DMS153 (cell line): ENCODE measurements around the gene LRRC1.

Experiments
- DNase-seq: peaks from one replicate; lab custom pipeline; 2025; lab: John Stamatoyannopoulos, UW

LRRC1 gene

GRCh38 chr6:53815381-53816119, 20.7 kb downstream of the LRRC1 start:
- no peak for DNase-seq

DNA sequence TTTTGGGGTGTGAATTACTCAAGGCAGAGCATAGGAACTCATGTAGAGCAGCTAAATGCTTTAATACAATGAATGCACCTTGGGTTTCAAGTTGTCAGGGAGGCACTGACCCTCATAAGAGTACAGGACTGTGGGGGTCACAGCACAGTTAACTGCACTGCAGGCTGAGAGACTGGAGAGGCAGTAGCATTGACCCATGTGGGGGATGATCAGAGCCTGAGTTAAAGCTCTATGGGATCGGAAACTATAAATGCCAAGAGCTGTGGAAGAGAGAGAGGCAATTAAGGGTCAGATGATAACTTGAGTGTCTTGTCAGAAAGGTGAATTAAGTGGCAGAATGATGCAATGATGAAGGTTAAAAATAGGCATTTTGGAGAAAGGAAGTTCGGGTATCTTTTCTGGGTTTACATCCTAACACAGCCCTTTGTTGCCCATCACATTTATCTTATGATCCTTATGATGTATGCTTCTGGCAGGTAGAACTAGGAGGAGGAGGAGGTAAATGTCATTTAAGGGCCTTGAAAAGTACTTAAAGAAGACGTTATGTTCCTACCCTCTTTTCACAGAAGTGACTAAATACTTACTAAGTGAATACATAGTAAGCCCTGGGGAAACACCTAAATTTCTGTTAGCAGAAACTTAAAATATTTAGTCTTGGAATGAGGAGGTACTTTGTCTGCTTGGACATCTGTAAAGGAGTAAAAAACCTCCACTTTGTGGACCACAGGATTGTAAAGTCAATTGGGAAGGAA, 24.2 kb downstream of the LRRC1 start:
- no peak for DNase-seq

DNA sequence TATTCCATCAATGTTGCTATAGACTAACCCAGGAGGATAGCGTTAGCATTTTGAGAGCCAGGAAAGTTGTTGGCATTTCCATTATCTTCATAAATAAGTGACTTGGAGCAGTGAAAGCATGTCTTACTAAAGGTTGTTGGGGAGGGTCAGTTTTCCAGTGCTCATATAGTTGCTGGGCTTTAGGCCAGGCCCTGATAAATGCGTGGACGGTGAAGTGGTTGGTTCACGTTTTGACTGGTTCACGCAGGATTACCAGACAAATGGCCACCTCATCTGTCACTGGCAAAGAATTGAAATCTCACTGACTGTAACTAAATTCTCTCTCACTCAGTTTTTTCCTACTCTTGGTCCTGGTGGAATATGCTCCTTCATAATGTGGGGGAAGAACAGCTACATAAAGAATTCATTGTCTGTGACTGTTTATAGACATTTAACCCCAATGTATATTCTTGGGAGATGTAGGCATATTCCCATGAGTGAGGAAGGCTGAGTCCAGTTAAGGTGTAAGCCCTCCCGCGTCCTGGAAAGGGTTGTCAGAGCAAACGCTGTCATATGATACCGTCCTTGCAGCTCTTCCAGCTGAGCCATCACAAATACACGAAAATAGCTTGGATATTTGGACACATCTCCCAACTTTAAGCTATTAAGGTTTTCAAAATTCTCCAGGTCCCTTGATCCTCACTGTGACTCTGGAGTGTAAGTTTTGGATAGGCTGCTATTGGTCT, 27.8 kb downstream of the LRRC1 start:
- DNase-seq: no peak

GRCh38 chr6:53824714-53825113, 29.9 kb downstream of the LRRC1 start:
- DNase-seq: no peak

DNA sequence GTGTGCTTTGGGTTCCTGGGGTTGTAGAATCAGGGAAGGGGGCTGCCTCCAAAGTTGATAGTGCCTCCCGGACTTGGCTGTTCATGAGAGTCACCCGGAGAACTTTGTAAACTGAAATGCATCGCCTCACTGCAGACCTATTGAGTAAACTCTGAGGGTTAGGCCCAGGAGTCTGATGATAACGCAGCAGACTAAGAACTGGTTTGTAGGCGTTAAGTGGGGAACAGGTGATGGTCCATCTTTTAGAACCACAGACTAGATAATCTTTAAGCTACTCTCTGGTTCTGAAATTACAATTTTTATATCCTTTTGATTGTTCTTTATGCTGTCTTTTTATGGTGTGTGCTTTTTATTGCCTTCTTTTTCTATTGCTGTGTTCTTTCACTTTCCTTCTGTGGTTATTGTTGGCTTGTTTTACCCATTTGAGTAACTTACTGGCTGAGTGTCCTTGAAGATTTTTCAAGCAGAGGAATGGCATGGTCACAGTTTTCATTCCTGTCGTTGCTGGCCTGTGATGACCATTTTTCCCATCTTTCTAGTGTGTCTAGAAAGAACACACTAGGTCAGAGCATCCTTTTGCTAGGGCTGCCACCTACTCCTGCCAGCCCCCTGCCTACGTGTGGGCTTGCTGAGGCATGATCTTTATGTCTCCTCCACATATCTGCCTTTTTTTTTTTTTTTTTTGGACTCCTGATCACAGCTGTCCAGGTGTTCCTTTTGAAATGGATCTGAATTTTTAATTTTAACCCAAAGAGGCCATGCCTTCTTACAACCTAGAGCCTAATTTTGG, 30.9 kb downstream of the LRRC1 start:
- DNase-seq: no peak

DNA sequence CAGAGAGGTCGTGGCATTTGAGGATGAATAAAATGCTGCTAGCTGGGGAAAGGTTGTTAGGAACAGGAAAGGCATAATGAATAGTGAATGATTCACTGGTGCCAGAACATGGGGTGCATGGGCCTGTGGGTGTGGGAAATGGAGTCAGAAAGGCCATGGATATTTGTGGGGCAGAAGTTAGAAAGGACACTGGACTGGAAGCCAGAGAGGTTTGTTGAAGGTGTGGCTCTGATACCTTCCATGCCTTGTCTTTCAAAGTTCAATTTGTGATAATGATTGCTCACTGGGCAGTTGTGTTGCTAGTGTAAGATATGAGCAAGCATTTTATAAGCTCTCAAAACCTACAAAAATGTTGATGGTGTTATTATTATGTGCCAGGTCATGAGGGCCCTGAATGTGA, 32.7 kb downstream of the LRRC1 start:
- no peak for DNase-seq

DNA sequence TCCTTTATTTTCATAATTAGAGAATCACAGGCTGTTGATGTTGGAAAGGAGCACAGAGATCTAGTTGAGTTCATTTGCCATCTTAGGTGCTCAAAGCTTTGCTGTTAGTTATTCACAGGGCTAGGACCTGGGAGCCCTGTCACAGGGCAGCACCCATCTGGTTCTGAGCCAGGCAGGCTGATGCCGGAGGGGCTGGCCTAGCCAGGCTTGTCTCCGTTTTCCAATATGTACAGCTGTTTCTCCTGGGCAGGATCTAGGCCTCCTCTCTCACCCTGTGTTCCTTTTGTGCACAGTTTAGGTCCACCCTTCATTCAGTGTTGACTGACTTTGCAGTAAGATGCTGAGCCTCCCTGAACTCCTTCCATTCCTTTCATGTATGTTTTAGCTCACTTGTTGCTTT, 33.4 kb downstream of the LRRC1 start:
- no peak for DNase-seq

- DNase-seq: no peak
These were observed 34.3 kb downstream of the LRRC1 start for GRCh38 chr6:53828966-53829697.

- no peak for DNase-seq
These were observed 35.0 kb downstream of the LRRC1 start for GRCh38 chr6:53829698-53830221.

DNA sequence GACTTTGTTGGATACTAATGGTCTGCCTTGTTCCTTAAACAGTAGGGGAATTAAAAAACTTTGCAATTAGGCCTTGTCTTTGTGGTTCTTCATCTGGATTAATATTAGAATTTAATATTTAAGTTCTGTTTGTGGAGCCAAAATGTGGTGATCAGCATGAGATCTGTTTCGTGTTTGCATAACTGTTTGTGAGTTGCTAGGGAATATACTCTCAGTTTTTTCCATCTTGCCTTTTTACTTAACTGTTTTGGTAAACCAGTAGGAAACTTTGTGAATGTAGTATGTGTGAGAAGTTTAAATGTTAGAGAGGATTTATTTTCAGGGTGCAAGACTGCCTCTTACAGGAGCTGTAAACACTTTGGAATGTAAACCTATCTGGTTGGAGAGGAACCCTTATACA, 35.6 kb downstream of the LRRC1 start:
- DNase-seq: no peak

DNA sequence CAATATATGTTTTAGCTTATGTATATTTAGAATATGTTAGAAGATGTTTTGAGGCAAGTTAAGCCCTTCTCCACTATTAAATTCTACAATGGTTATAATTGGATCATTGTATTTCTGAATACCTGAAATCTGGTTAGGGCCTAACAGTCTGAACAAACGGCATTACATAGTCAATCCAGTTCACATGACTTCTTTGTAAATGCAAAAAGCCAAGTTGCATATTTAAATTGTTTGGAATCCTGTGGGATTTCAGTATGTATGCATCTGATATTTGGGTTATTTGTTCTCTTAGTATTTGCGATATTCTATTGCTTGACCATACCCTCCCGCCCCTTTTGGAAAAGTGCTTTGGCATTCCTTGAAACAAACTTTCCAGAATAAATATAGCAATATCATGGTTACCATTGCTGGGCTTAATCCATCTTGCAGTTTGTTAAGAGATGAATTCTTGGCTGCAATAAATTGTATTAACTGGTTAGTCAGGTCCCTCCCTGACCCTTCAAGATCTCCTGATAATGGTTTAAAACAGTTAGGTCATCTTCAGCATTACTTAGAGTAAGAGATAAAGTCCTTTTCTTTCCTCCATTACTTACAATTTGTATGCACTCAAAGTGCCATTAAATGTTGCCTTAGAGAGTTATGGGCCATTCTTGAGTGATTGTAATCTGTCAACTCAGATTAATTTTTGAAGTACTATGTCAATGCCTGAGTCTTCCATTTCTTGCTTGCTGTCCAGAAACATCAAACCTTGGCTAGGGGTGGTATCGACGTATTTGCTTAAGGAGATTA, 36.5 kb downstream of the LRRC1 start:
- DNase-seq: no peak

GRCh38 chr6:53831936-53832660, 37.3 kb downstream of the LRRC1 start:
- DNase-seq: no peak

GRCh38 chr6:53833155-53833554, 38.4 kb downstream of the LRRC1 start:
- no peak for DNase-seq

GRCh38 chr6:53834132-53834531, 39.3 kb downstream of the LRRC1 start:
- no peak for DNase-seq

DNA sequence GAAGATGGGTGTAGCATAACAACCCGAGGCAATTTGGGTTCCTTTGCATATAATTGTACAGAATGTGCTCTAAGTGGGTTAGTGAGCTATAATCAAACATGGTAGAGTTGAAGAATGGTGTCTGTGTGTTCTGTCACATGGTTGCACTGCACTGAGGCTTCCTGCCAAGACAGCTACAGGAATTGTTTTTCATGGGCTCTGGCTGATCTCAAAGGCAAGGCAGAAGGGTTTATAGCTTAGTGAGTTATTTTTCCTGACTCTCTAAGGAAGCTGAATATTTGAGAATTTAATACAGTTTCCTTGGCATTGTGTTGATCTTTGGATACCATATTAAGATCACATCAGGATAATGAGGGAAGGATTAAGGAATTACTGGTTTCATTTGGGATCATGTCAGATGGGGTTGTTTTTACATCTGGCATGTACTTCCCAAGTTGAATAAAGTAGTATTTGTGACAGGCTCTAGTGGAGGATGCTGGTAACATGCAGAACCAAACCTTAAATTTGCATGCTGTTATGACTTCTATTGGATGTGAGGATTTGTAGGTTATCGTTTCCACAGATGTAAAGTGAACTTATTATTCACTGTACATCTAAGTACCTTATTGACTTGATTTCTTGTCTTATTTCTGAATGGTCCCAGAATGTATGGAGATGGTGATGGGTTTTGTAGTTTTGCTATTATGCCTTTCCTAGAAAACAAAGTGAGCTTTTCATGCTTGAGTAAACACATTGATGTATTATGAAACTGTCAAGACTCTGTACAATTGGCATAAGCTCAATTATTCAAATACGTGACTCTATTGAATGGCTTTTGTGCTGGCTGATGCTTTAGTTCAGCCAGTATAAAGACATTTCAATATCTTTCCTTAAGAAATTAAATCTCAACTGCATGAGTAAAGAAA, 43.3 kb downstream of the LRRC1 start:
- DNase-seq: no peak

- DNase-seq: no peak
These were observed 45.2 kb downstream of the LRRC1 start for GRCh38 chr6:53840027-53840426.

- no peak for DNase-seq
These were observed 50.7 kb downstream of the LRRC1 start for GRCh38 chr6:53845280-53846195.

- no peak for DNase-seq
These were observed 51.4 kb downstream of the LRRC1 start for GRCh38 chr6:53846250-53846649.
